ENCODE results near the gene EPG5.

The EPG5 gene

GRCh38 chr18:45870419-45870818 lies 96.7 kb downstream of the EPG5 start:
- no peak overlapping the region for H3K9ac ChIP-seq (ENCODE audit: low read length)
- H3K9me3 ChIP-seq (ENCODE audit: insufficient read depth, low read length), result no peaks in the 10 kb centered on the region
- no peak overlapping the region for H2AFZ ChIP-seq (ENCODE audit: low read depth, low read length, severe bottlenecking)
- no peak overlapping the region for H3K27ac ChIP-seq (ENCODE audit: low read depth, low read length)
- TF ChIP-seq, protein P1, sequence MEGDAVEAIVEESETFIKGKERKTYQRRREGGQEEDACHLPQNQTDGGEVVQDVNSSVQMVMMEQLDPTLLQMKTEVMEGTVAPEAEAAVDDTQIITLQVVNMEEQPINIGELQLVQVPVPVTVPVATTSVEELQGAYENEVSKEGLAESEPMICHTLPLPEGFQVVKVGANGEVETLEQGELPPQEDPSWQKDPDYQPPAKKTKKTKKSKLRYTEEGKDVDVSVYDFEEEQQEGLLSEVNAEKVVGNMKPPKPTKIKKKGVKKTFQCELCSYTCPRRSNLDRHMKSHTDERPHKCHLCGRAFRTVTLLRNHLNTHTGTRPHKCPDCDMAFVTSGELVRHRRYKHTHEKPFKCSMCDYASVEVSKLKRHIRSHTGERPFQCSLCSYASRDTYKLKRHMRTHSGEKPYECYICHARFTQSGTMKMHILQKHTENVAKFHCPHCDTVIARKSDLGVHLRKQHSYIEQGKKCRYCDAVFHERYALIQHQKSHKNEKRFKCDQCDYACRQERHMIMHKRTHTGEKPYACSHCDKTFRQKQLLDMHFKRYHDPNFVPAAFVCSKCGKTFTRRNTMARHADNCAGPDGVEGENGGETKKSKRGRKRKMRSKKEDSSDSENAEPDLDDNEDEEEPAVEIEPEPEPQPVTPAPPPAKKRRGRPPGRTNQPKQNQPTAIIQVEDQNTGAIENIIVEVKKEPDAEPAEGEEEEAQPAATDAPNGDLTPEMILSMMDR (IDR thresholded peaks at IDR 0.05; ENCODE audit: insufficient read depth, low read length, poor library complexity, severe bottlenecking), result no peak
- no peak for TF ChIP-seq EZH2phosphoT487 (conservative IDR thresholded peaks at IDR 0.05; ENCODE audit: low read length)
- no peaks in the 10 kb centered on the region for H4K20me1 ChIP-seq (ENCODE audit: low read depth, low read length)
- H3K4me2 ChIP-seq (ENCODE audit: low read depth, low read length, poor library complexity, severe bottlenecking), result no peak overlapping the region
- H3K4me3 ChIP-seq (ENCODE audit: insufficient read depth, low read length, poor library complexity, severe bottlenecking), result no peak overlapping the region
- H3K27me3 ChIP-seq (ENCODE audit: low read length), result no peaks in the 10 kb centered on the region
- no peaks in the 10 kb centered on the region for H3K9me2 ChIP-seq (replicated peaks; ENCODE audit: insufficient read depth, low read length)
- 0 out of 2 replicates have a peak, but pooled peaks cover 6% of the 10 kb centered on the region for H3F3A ChIP-seq (ENCODE audit: insufficient read depth)
- no peaks in the 10 kb centered on the region for H3K79me2 ChIP-seq (ENCODE audit: insufficient read depth, low read length)
- peaks cover 12% of the 10 kb centered on the region for H3K36me3 ChIP-seq (ENCODE audit: low read length)

- Histone ChIP-seq H3K27me3 (ENCODE audit: low read length) (no peaks in the 10 kb centered on the region), H2AFZ (ENCODE audit: low read depth, low read length, severe bottlenecking) (no peak overlapping the region), H3K36me3 (ENCODE audit: low read length) (no peaks in the 10 kb centered on the region; the same call in 1 of the 2 replicates), H3K4me3 (ENCODE audit: insufficient read depth, low read length, poor library complexity, severe bottlenecking) (no peak overlapping the region), H3K9me2 (replicated peaks; ENCODE audit: insufficient read depth, low read length) (no peaks in the 10 kb centered on the region), H3K79me2 (ENCODE audit: insufficient read depth, low read length) (no peaks in the 10 kb centered on the region), H3K9ac (ENCODE audit: low read length) (no peak overlapping the region), H3K27ac (ENCODE audit: low read depth, low read length) (no peak overlapping the region), H3K4me2 (ENCODE audit: low read depth, low read length, poor library complexity, severe bottlenecking) (no peak overlapping the region), H3K9me3 (ENCODE audit: insufficient read depth, low read length) (no peaks in the 10 kb centered on the region), H3F3A (ENCODE audit: insufficient read depth) (no peaks in the 10 kb centered on the region), H4K20me1 (ENCODE audit: low read depth, low read length) (no peaks in the 10 kb centered on the region)
- TF ChIP-seq, protein P1 (IDR thresholded peaks at IDR 0.05; ENCODE audit: insufficient read depth, low read length, poor library complexity, severe bottlenecking), result no peak
- TF ChIP-seq EZH2phosphoT487 (conservative IDR thresholded peaks at IDR 0.05; ENCODE audit: low read length), result no peak
Observed at GRCh38 chr18:45865466-45865865, 101.7 kb downstream of the EPG5 start.

DNA sequence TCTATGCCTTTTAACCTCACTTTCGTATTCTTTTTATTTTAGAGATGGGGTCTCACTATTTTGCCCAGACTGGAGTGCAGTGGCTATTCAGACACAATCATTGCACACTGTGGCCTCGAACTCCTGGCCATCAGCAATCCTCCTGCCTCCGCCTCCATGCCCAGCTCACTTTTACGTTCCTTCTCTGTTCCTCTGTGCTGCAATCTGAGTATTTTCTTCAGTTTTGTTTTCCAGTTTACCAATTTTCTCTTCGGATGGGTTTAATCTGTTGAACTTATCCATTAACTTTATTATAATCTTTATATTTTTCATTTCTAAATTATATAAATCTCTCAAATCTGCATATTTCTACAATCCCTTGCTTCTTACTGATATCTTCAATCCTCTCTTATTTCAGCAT lies 103.0 kb downstream of the EPG5 start:
- Histone ChIP-seq H3K36me3 (ENCODE audit: low read length) (peaks cover 3% of the 10 kb centered on the region; the same call in 1 of the 2 replicates), H3K9ac (ENCODE audit: low read length) (no peak overlapping the region), H3F3A (ENCODE audit: insufficient read depth) (no peaks in the 10 kb centered on the region), H3K4me2 (ENCODE audit: low read depth, low read length, poor library complexity, severe bottlenecking) (no peak overlapping the region), H3K27me3 (ENCODE audit: low read length) (no peaks in the 10 kb centered on the region), H2AFZ (ENCODE audit: low read depth, low read length, severe bottlenecking) (no peak overlapping the region), H3K27ac (ENCODE audit: low read depth, low read length) (no peak overlapping the region), H3K4me3 (ENCODE audit: insufficient read depth, low read length, poor library complexity, severe bottlenecking) (no peak overlapping the region), H4K20me1 (ENCODE audit: low read depth, low read length) (no peaks in the 10 kb centered on the region), H3K9me3 (ENCODE audit: insufficient read depth, low read length) (no peaks in the 10 kb centered on the region), H3K9me2 (replicated peaks; ENCODE audit: insufficient read depth, low read length) (no peaks in the 10 kb centered on the region), H3K79me2 (ENCODE audit: insufficient read depth, low read length) (no peaks in the 10 kb centered on the region)
- no peak for TF ChIP-seq EZH2phosphoT487 (conservative IDR thresholded peaks at IDR 0.05; ENCODE audit: low read length)
- TF ChIP-seq, protein P1 (IDR thresholded peaks at IDR 0.05; ENCODE audit: insufficient read depth, low read length, poor library complexity, severe bottlenecking), result no peak
